ENCODE measurements around the gene AGO3.
"Not testable (repeated sequence)": the region's sequence is repeated elsewhere in the genome, so short reads cannot be mapped to it uniquely, and the experiment has no call there.

The AGO3 gene

GRCh38 chr1:35930593-35931445 lies at the start of gene AGO3:
Gene AGO3 (plus strand): TSS chr1:35931105. CDS start chr1:35931427, 322 bp downstream.
- peak; percentile 69 to 85 (median 78) for DNase-seq

- DNase-seq = no peak
These were observed 49.0 kb upstream of the AGO3 start for GRCh38 chr1:35881850-35882273.

- no peak for DNase-seq
These were observed 48.3 kb upstream of the AGO3 start for GRCh38 chr1:35882586-35882944.

- DNase-seq = peak; percentile 96 to 97 (median 96)
These were observed 47.8 kb upstream of the AGO3 start, which contains the start of gene AGO1 for GRCh38 chr1:35882945-35883634. Gene AGO1 (plus strand): TSS chr1:35883209. CDS start chr1:35883422, 213 bp downstream.

GRCh38 chr1:35883635-35884101 lies 47.2 kb upstream of the AGO3 start:
- peak in 2 of 4 experiments; percentile 4 to 21 for DNase-seq

- DNase-seq = no peak
These were observed 46.0 kb upstream of the AGO3 start for GRCh38 chr1:35884934-35885333.

GRCh38 chr1:35885961-35886558 lies 44.8 kb upstream of the AGO3 start:
- no peak for DNase-seq

- DNase-seq = no peak
These were observed 44.1 kb upstream of the AGO3 start for GRCh38 chr1:35886577-35887431.

- DNase-seq = no peak
These were observed 43.4 kb upstream of the AGO3 start for GRCh38 chr1:35887508-35887907.

GRCh38 chr1:35888255-35888654 lies 42.6 kb upstream of the AGO3 start:
- no peak for DNase-seq

- DNase-seq = not testable (repeated sequence)
These were observed 41.9 kb upstream of the AGO3 start for GRCh38 chr1:35888981-35889380.

- no peak for DNase-seq
These were observed 37.6 kb upstream of the AGO3 start for GRCh38 chr1:35893051-35893879.

- DNase-seq = no peak
These were observed 36.7 kb upstream of the AGO3 start for GRCh38 chr1:35894183-35894582.

GRCh38 chr1:35894656-35895055 lies 36.2 kb upstream of the AGO3 start:
- no peak for DNase-seq

GRCh38 chr1:35899941-35900340 lies 31.0 kb upstream of the AGO3 start:
- no peak for DNase-seq

- no peak for DNase-seq
These were observed 29.7 kb upstream of the AGO3 start for GRCh38 chr1:35901235-35901634.

- DNase-seq = no peak
These were observed 28.2 kb upstream of the AGO3 start for GRCh38 chr1:35902671-35903070.

GRCh38 chr1:35914717-35915116 lies 16.2 kb upstream of the AGO3 start:
- DNase-seq = no peak

- no peak for DNase-seq
These were observed 15.2 kb upstream of the AGO3 start for GRCh38 chr1:35915693-35916092.

- no peak for DNase-seq
These were observed 7.1 kb upstream of the AGO3 start for GRCh38 chr1:35923791-35924221.

GRCh38 chr1:35924838-35925237 lies 6.1 kb upstream of the AGO3 start:
- no peak for DNase-seq

- no peak for DNase-seq
These were observed 5.2 kb upstream of the AGO3 start for GRCh38 chr1:35925741-35926140.

All from activated CD4-positive, CD25-positive, alpha-beta regulatory T cell (primary cell).